IPS DF 6.9 (cell line): ENCODE measurements around the gene LRRC7.

Source experiments
- DNase-seq: peaks from one replicate; pipeline ENCODE4 v3.0.0-alpha.2; 2013; ENCODE audit warnings: low read depth, low spot score
- H3K27ac ChIP-seq: one replicate; pipeline ENCODE4 v1.5.1; 2013; ENCODE audit warnings: low read length, control low read depth
- H3K27me3 ChIP-seq: 2 replicates; pipeline ENCODE4 v1.6.1; 2013; ENCODE audit warnings: mild to moderate bottlenecking, low read length; ENCODE audit not compliant: control insufficient read depth, insufficient read depth
- H3K36me3 ChIP-seq: 2 replicates; pipeline ENCODE4 v1.6.1; 2013; ENCODE audit warnings: low read length; ENCODE audit not compliant: control insufficient read depth, insufficient read depth
- H3K4me1 ChIP-seq: 2 replicates; pipeline ENCODE4 v1.6.1; 2013; ENCODE audit warnings: low read length; ENCODE audit not compliant: control insufficient read depth, insufficient read depth
- H3K4me3 ChIP-seq: 2 replicates; pipeline ENCODE4 v1.5.1; 2013; ENCODE audit warnings: mild to moderate bottlenecking, low read length
- H3K9me3 ChIP-seq: 2 replicates; pipeline ENCODE4 v1.6.1; 2013; ENCODE audit warnings: low read length, inconsistent platforms; ENCODE audit not compliant: control insufficient read depth, insufficient read depth
- WGBS: extraction: QIAGEN DNeasy Blood & Tissue Kit; methylation state at CpG from one replicate; pipeline ENCODE4 v1.1.7; 2013; ENCODE audit warnings: mixed read lengths, missing lambda C conversion rate; ENCODE audit not compliant: insufficient read length, insufficient coverage; 5-methylcytosine and 5-hydroxymethylcytosine counted together

LRRC7 gene

DNA sequence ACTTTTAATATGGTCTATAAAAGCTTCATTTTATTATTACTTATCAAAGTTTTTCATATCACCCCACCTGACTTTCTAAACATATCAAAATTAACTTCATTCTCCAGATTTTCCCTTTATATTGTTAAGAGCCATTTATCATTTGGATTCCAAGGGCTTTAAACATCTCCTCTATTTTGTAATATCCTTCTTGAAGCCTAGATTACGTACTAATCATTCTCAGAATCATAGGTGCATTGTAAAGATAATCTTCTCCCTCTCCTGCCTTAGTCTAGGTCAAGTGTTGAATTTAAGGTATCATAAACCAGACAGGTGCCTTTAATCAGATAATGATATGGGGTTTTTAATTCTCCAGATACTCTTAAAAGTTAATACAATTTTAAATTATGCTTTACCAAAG is 509.3 kb downstream of the LRRC7 start:
- Histone ChIP-seq H3K27me3 (no peaks in the 10 kb centered on the region), H3K4me1 (no peaks in the 10 kb centered on the region), H3K4me3 (no peak overlapping the region), H3K9me3 (no peaks in the 10 kb centered on the region), H3K36me3 (no peaks in the 10 kb centered on the region), H3K27ac (no peak overlapping the region)
- no CpG with 5 or more reads among the region's 1 CpG for WGBS
- no peak for DNase-seq

DNA sequence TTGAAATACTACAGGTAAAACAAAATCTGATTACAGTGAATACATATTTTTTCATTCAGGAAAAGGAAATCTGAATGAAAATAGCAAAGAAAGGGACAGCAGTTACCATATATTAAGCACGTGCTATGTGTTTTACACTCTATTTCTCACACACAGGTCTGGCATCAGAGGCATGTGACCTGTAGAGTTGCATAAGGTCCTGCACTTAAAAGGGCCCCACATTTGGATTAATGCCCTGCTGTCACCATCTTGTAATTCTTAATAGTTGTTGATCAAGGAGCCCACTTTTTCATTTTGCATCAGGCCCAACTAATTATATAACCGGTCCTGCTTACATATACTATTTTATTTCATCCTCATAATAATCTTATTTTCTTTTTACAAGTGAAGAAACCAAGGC is 511.8 kb downstream of the LRRC7 start:
- H3K4me1 ChIP-seq = no peaks in the 10 kb centered on the region
- 100% methylated on average over 1 of the region's 2 CpGs for WGBS
- no peak overlapping the region for H3K27ac ChIP-seq
- no peaks in the 10 kb centered on the region for H3K9me3 ChIP-seq
- no peaks in the 10 kb centered on the region for H3K27me3 ChIP-seq
- H3K36me3 ChIP-seq = no peaks in the 10 kb centered on the region
- DNase-seq = no peak
- H3K4me3 ChIP-seq = no peak overlapping the region

DNA sequence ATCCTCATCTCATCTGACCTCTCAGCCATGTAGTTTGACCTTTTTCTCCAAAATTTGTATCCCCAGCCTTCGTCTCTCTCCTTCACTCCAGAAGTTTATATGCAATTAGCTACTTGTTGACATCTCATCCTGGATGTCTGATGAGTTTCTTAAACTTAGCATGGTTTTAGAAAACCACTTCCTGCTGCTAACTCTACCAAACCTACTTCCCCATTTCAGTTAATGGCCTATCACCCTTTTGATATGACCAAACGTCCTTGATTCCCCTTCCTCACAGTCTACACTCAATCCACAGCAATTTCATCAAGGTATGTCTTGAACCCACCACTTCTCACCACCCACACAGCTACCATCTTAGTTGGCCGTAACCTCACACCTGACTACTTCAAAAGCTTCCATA is 515.8 kb downstream of the LRRC7 start:
- Histone ChIP-seq H3K27me3 (no peaks in the 10 kb centered on the region), H3K27ac (no peak overlapping the region), H3K9me3 (no peaks in the 10 kb centered on the region), H3K4me3 (no peak overlapping the region), H3K4me1 (no peaks in the 10 kb centered on the region), H3K36me3 (no peaks in the 10 kb centered on the region)
- DNase-seq = no peak
- no CpG with 5 or more reads among the region's 3 CpGs for WGBS

DNA sequence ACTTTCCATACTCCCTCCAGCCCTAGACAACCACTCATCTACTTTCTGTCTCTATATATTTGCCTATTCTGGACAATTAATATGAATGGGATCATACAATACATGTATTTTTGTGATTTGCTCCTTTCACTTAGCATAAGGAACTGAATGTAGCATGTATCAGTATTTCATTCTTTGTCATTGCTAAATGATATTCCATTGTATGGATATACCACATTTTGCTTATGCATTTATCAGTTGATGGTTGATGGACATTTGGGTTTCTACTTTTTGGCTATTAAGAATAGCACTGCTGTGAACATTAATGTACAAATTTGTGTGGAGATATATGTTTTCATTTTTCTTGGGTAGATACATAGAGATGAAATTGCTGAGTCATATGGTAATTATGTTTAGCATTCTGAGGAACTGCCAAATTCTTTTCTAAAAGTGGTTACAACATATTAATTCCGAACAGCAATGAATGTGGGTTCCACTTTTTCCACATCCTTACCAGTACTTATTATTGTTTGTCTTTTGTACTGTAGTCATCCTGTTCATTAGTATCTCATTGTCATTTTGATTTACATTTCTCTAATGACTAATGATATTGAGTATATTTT is 516.7 kb downstream of the LRRC7 start:
- no peaks in the 10 kb centered on the region for H3K27me3 ChIP-seq
- H3K4me1 ChIP-seq = no peaks in the 10 kb centered on the region
- no peak overlapping the region for H3K27ac ChIP-seq
- no peak for DNase-seq
- H3K36me3 ChIP-seq = no peaks in the 10 kb centered on the region
- no CpG with 5 or more reads among the region's 1 CpG for WGBS
- H3K9me3 ChIP-seq = no peaks in the 10 kb centered on the region
- H3K4me3 ChIP-seq = no peak overlapping the region

DNA sequence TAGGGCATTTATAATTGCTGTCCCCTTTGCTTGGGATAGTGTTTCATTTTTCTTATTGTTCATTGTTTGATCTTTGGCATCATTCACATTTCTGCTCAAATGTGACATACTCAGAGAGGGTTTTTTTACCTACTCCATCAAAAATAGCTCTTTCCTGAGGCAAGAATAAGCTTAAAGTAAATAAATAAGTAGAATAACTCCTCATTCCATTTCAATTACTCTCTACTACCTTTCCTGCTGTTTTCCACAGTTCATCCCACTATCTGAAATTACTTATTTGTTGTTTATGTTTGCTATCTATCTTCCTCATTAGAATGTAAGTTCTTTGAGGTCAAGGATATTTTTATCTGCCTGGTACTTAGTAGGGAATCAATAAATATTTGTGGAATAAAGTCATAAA is 517.8 kb downstream of the LRRC7 start:
- no peaks in the 10 kb centered on the region for H3K9me3 ChIP-seq
- no peak overlapping the region for H3K4me3 ChIP-seq
- H3K27ac ChIP-seq = no peak overlapping the region
- H3K4me1 ChIP-seq = no peaks in the 10 kb centered on the region
- H3K27me3 ChIP-seq = no peaks in the 10 kb centered on the region
- H3K36me3 ChIP-seq = no peaks in the 10 kb centered on the region
- DNase-seq = no peak

DNA sequence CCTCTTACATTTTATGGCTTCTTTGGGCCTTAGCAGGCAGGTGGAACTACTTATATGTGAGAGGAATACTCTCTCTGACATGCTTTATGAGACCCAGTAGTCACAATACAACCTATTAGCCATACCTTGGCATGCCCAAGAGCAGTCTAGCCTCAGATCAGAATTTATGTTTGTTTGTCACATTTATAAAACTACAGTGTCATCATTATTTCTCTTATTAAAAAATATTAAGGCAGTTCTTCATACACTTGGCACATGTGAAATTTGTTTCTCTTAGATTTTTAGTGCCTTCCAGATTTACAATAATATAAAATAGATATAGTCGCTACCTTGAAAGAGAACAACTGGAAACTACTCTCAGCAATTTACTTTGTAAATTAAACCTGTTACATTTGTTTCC is 519.2 kb downstream of the LRRC7 start:
- Histone ChIP-seq H3K9me3 (no peaks in the 10 kb centered on the region), H3K4me1 (no peaks in the 10 kb centered on the region), H3K36me3 (no peaks in the 10 kb centered on the region), H3K27ac (no peak overlapping the region), H3K4me3 (no peak overlapping the region), H3K27me3 (no peaks in the 10 kb centered on the region)
- no peak for DNase-seq
- WGBS = no CpG with 5 or more reads among the region's 1 CpG

DNA sequence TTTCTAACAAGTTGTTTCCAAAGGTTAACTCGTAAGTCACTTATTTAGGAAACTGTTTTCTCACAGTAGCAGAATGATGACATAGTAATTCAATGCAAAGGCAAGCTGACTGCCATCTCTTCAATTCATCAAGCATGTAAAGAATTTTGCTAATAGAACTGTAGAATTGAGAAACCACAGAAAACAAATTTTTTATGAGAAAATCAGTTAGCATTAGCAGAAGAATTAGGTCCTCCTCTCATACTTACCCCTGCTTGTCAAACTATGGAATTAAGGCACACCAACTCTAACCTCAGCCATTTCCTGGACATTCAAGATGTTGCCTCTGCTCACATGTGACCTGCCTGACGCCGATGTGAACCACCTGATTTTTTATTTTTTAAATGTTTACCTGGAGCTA is 522.4 kb downstream of the LRRC7 start:
- DNase-seq = no peak
- H3K4me1 ChIP-seq = no peaks in the 10 kb centered on the region
- H3K4me3 ChIP-seq = no peak overlapping the region
- H3K27ac ChIP-seq = no peak overlapping the region
- WGBS = no CpG with 5 or more reads among the region's 3 CpGs
- H3K27me3 ChIP-seq = no peaks in the 10 kb centered on the region
- no peaks in the 10 kb centered on the region for H3K9me3 ChIP-seq
- H3K36me3 ChIP-seq = no peaks in the 10 kb centered on the region

DNA sequence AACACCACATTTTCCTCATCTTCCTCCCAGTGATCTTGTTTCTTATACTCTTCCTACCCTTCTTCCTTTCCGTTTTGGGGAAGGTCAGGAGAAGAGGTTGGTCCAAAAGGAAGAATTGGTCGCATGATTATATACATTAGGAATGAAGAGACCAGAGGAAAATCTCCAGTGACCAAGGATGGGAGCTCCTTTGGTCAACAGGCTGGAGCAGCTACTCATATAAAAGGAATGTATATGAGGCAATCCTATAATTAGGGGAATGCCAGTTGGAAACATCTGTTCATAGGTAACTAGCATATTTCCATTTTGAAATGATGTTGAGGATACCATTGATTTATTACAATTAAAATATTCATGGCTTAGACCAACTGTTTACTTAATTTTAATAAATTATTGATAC is 523.2 kb downstream of the LRRC7 start:
- H3K9me3 ChIP-seq = no peaks in the 10 kb centered on the region
- H3K27ac ChIP-seq = no peak overlapping the region
- H3K4me3 ChIP-seq = no peak overlapping the region
- no peaks in the 10 kb centered on the region for H3K4me1 ChIP-seq
- H3K36me3 ChIP-seq = no peaks in the 10 kb centered on the region
- WGBS = no CpG with 5 or more reads among the region's 2 CpGs
- H3K27me3 ChIP-seq = no peaks in the 10 kb centered on the region
- no peak for DNase-seq

DNA sequence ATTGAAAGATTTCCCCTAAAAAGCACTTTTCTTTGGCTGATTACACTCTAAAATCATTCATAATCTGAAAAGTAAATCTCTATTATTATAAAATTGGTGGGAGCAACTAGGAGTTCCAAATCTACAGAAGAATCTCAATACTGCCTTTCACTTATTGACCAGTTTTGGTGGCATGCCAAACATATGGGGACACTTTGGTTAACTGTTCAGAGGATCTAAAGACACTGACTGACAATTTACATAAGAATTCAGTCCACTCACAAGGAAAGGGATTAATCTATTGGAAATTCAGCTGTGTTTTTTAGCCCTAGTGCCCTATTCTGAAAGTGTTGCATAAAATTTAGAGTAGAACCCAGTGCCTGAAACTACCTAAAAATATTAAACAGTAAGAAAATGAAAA is 524.1 kb downstream of the LRRC7 start:
- H3K9me3 ChIP-seq = no peaks in the 10 kb centered on the region
- no peak for DNase-seq
- H3K4me3 ChIP-seq = no peak overlapping the region
- H3K4me1 ChIP-seq = no peaks in the 10 kb centered on the region
- no peaks in the 10 kb centered on the region for H3K36me3 ChIP-seq
- no peak overlapping the region for H3K27ac ChIP-seq
- H3K27me3 ChIP-seq = no peaks in the 10 kb centered on the region

DNA sequence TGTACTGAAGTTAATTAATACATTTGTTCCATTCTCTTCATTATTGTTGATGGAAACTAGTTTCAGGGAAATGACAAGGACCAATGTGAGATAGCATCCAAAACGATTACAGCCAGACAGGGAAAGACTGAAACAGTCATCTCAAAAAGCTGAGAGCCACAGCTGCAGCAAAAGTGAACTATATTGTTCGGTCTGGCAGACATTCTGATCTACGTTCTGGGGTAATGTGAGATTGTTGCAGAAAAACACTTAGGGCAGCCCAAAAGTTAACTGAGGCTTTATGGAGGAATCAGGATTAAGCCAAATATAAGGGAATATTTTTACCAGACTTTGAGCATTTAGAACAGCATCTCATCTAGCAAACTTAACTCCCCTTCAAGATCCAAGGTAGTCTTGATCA is 524.8 kb downstream of the LRRC7 start:
- DNase-seq = no peak
- Histone ChIP-seq H3K4me3 (no peak overlapping the region), H3K4me1 (no peaks in the 10 kb centered on the region), H3K36me3 (no peaks in the 10 kb centered on the region), H3K9me3 (no peaks in the 10 kb centered on the region), H3K27ac (no peak overlapping the region), H3K27me3 (no peaks in the 10 kb centered on the region)
- WGBS = no CpG with 5 or more reads among the region's 3 CpGs

DNA sequence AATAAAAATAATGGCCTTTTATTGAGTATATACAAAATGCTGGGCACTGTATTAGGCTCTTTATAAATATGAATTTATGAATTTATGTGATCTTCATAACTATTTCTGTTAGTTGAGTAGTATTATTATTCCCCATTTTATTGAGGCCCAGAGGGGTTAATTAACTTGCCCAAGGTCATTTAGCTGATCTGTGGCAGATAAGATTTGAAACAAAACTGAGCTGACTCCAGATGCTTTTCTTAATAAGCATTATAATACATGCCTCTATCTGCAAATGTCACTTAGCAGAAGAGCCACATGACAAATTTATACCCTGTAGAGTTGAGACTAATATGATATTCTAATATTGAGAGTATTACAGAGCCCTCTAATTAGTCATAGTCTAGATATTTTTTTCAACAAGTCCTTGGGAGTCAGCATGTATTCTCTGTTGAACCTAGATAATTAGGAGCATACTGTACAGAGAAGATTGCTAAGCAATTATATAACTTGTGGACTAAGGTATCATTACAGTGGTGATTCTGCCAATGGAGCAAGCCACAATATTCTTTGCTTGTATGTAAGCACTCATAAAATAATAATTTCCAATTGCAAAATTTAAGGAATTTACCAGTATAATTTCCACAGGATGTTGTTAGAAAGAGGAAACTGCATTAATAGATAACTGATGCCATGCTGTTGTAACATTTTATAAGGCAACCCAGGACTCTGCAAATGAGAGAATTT is 525.7 kb downstream of the LRRC7 start:
- no peaks in the 10 kb centered on the region for H3K9me3 ChIP-seq
- DNase-seq = no peak
- no peaks in the 10 kb centered on the region for H3K36me3 ChIP-seq
- no peaks in the 10 kb centered on the region for H3K27me3 ChIP-seq
- no peak overlapping the region for H3K4me3 ChIP-seq
- H3K4me1 ChIP-seq = no peaks in the 10 kb centered on the region
- H3K27ac ChIP-seq = no peak overlapping the region
